Tongue (tissue), 2 donors: ENCODE results near the gene PCDH10. TPM values are rescaled to one million over a fixed set of nuclear protein-coding genes. Genes with fewer than 3 reads are reported as not detected.
"Not testable (repeated sequence)": the region's sequence is repeated elsewhere in the genome, so short reads cannot be mapped to it uniquely, and the experiment has no call there.

Source experiments
- DNase-seq: peaks from one replicate; pipeline ENCODE4 v3.0.0-alpha.2; 2015
- total RNA-seq: library from RNA; depleted of rRNA; stranded (reverse); fragments of >200 nt; gene quantifications from one replicate; pipeline ENCODE4 v1.2.3, GENCODE V29; 2014

PCDH10 gene
- total RNA-seq, 1 donor from 2014 or later: 3.6 TPM

DNA sequence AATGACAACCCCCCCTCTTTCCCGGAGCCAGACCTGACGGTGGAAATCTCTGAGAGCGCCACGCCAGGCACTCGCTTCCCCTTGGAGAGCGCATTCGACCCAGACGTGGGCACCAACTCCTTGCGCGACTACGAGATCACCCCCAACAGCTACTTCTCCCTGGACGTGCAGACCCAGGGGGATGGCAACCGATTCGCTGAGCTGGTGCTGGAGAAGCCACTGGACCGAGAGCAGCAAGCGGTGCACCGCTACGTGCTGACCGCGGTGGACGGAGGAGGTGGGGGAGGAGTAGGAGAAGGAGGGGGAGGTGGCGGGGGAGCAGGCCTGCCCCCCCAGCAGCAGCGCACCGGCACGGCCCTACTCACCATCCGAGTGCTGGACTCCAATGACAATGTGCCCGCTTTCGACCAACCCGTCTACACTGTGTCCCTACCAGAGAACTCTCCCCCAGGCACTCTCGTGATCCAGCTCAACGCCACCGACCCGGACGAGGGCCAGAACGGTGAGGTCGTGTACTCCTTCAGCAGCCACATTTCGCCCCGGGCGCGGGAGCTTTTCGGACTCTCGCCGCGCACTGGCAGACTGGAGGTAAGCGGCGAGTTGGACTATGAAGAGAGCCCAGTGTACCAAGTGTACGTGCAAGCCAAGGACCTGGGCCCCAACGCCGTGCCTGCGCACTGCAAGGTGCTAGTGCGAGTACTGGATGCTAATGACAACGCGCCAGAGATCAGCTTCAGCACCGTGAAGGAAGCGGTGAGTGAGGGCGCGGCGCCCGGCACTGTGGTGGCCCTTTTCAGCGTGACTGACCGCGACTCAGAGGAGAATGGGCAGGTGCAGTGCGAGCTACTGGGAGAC, 1.6 kb downstream of the PCDH10 start:
- peak; percentile 40 for DNase-seq

DNA sequence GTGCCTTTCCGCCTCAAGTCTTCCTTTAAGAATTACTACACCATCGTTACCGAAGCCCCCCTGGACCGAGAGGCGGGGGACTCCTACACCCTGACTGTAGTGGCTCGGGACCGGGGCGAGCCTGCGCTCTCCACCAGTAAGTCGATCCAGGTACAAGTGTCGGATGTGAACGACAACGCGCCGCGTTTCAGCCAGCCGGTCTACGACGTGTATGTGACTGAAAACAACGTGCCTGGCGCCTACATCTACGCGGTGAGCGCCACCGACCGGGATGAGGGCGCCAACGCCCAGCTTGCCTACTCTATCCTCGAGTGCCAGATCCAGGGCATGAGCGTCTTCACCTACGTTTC, 2.2 kb downstream of the PCDH10 start:
- peak; percentile 38 for DNase-seq

DNA sequence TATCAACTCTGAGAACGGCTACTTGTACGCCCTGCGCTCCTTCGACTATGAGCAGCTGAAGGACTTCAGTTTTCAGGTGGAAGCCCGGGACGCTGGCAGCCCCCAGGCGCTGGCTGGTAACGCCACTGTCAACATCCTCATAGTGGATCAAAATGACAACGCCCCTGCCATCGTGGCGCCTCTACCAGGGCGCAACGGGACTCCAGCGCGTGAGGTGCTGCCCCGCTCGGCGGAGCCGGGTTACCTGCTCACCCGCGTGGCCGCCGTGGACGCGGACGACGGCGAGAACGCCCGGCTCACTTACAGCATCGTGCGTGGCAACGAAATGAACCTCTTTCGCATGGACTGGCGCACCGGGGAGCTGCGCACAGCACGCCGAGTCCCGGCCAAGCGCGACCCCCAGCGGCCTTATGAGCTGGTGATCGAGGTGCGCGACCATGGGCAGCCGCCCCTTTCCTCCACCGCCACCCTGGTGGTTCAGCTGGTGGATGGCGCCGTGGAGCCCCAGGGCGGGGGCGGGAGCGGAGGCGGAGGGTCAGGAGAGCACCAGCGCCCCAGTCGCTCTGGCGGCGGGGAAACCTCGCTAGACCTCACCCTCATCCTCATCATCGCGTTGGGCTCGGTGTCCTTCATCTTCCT, 2.7 kb downstream of the PCDH10 start:
- peak; percentile 46 for DNase-seq

DNA sequence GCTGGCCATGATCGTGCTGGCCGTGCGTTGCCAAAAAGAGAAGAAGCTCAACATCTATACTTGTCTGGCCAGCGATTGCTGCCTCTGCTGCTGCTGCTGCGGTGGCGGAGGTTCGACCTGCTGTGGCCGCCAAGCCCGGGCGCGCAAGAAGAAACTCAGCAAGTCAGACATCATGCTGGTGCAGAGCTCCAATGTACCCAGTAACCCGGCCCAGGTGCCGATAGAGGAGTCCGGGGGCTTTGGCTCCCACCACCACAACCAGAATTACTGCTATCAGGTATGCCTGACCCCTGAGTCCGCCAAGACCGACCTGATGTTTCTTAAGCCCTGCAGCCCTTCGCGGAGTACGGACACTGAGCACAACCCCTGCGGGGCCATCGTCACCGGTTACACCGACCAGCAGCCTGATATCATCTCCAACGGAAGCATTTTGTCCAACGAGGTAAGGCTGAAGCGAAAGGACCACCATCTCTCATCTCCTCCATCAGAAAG, 3.3 kb downstream of the PCDH10 start:
- DNase-seq: peak; percentile 42

DNA sequence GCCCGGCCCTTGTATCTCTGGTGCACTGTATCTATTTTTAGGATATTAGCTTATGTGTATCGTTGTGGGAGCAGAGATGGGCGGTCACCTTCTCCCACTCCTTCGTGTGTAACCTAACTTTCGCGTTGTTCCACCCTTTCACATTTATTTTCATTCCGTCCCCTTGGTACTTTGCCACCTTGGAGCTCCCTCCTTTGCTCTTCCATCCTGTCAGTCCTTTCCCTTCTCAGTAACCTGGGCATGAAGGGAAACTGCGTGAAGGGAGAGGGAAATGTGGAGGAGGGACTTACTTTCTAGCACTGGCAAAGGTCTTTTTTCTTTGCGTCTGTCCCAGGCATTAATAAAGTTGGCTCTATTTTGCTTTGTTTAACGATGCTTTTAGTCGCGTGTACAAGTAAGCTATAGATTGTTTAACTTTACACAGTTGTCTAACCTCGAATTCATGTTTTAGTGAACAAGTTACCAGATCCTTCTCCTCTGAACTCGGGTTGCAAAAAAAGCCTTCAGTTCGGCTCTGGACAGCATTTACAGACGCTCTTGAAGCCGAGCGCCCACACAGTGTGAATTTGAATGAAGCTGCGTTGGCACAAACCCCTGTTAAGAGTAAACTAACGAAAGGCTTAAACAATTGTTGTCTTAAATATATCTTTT, 3.9 kb downstream of the PCDH10 start:
- peak; percentile 48 for DNase-seq

DNA sequence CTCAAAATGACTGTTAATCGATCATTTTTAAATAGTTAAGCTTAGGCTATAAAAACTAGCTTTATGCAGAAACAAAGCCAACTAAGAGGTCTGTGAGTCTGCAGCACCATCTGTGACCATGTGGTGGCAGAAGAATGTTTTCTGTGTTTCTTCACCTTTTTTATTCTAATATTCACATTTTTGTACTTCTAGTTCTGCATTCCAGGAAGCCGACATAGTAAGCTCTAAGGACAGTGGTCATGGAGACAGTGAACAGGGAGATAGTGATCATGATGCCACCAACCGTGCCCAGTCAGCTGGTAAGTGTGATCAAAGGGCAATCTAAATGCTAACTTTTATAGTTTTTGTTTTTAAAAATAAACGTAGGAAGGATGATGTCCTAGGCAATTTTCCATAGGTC, 5.6 kb downstream of the PCDH10 start:
- DNase-seq: peak; percentile 64

DNA sequence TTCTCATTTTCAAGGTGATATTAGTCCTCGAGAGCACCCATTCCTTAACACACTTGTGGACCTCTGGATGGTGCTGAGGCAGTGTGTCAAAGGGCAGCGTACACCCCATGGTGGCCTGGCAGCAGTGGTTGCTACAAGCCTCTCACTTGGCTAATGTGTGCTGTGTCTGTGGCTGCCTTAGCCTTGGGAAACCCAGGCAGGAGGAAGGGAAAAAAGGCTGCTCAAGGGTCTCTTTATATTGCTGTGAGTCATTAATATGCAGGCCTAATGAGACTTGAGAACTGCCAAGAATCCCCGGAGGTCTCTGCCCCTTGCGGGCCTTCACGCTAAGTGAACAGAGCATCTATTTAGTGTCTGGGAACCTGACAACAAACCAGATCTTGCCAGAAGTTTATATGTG, 7.0 kb downstream of the PCDH10 start:
- DNase-seq: peak; percentile 54

DNA sequence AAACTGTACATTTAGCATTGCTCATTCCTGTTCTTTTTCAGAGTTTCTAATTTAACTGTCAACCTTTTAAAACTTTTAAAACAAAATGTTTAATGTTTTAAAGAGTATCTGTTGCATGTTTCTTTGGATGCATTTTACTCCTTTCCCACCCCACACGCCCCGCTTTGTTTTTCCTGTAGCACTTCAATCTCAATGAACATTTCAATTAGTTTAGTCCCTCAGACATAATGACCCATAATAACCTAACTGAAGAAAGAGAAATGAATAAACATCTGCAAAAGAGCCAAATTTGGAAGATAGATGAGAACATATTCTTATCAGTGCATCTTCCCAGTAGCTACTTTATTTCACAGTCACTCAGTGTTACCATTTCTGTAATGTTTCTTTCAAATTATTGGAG, 7.5 kb downstream of the PCDH10 start:
- DNase-seq: no peak

DNA sequence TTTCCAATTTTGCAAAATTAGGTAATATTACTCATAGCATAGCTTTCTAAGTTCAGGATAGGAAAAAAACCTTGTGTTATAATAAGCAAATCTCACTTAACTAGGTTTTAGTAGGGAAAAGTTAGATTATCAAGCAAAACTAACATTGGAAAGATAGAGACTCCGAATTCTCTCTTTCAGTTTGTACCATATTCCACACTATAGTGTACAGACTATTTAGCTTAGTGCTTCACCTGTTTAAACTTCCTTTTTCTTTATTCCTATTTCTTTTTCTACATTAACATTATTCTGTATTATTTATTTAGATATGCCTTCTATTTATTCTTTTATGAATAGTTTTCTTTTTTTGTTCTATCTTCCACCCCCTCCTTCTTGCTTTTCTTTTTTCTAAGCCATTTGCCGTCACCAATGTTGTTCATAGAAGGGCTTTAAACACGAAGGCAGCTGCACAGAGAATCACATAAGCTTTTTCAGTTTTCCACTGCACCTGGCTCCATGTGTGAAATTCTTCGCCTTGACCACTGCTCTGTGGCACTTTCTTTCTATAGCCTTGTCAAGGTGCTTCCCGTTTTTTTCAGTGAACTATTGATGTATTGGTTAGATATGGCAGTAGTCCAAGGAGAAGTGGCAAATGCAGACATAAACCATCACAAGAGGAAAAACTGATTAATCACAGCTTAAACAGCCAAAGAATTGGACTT, 8.5 kb downstream of the PCDH10 start:
- peak; percentile 16 for DNase-seq

DNA sequence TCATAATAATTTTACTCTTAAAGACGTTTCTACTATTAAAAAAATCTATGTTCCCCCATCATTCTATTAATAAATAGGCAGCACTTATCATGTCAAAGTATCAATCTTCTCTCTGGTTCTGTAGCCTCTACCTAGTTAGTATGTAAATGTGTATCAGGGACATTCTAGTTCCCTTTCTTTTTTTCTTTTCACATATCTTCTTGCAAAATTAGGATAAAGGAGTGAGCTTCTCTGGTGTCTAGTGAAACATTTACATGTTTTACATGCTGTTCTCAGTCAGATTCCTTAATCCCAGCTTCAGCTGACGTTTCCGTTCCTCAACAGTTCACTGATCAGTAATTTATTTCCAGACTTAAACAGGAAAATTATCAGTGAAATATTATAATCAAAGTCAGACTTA, 11.8 kb downstream of the PCDH10 start:
- DNase-seq: no peak

DNA sequence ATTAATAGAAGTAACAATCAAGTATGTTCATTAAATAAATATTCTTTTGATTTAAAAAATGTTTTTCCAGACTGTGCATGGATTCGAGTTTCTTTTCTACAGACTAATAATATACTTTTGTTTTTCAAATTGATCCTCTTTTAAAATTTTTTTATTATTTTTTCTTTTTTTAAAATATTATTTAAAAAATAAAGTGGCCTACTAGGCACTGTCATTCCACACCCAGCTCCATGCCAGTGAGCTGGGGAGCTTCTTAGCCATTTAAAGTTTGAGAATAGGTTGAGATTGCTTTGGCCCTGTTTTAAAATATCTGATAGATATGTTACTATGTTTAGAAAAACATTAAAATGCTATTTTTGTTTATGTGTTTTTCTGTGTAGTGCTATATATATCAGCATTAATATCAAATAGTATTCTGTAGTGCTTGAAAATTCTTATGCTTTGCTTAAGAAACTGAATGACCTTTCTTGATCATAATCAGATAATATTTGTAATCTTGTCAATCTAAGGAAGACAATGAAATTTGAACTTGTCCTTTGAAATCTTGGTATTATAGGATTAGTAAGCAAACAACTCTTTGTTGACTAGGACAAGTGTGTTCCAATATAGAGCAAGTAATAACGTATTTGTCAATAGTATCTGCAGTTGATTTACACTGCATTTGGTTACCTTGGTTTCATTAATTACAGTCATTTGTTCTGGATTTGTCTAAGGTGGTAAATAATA, 12.6 kb downstream of the PCDH10 start:
- no peak for DNase-seq

DNA sequence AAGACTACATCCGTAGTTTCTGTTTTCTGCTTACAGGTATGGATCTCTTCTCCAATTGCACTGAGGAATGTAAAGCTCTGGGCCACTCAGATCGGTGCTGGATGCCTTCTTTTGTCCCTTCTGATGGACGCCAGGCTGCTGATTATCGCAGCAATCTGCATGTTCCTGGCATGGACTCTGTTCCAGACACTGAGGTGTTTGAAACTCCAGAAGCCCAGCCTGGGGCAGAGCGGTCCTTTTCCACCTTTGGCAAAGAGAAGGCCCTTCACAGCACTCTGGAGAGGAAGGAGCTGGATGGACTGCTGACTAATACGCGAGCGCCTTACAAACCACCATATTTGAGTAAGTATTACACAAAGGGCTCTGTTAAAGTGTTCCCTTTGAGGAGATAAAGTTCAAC, 13.8 kb downstream of the PCDH10 start:
- DNase-seq: no peak

DNA sequence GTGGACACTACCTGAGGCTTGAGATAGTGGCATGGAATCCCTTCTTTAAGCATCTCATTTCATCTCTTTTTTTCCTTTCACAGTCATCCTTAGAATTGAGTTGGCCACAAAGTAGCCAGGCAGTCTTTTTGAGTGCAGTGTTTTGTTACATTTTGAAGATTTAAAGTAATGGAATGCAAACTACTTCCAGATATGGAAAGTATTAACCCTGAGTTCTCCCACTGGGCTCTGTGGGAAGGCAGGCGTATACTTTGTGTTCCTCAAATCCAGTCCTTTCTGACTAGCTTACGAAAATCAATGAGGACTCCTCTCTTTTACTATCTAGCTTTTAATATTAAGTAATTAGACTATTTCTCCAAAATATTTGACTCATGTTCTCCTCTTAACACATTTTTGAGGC, 29.9 kb downstream of the PCDH10 start:
- peak; percentile 16 for DNase-seq

DNA sequence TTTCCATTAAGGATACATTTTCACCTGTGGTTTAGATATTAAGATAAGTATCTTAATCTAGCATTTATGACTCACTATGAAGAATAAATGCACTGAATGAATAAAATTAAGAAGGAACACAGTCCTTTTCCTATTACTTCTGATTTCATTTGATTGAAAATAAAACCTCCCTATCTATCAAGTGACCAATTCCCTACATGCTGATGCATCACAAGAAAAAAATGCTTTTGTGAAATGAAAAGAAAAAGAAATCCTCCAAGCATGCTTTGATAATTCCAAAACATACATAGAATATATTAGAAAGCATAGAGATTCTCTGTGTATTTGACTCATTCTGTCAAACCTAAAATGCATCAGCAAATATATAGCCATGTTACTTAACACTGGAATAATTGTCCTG, 37.1 kb downstream of the PCDH10 start:
- no peak for DNase-seq

DNA sequence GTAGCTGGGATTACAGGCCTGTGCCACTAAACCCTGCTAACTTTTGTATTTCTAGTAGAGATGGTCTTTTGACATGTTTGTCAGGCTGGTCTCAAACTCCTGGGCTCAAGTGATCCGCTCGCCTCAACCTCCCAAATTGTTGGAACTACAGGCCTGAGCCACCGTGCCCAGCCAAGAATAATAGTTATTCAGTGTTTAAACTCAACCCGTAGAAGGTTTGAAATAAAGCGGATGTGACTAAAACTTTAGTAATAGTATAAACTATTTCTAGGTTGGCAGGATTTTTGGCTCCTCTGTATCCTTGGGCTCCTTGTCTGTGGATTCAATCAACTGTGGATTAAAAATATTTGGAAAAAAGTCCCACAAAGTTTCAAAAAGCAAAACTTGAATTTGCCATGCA, 37.8 kb downstream of the PCDH10 start:
- DNase-seq: no peak

DNA sequence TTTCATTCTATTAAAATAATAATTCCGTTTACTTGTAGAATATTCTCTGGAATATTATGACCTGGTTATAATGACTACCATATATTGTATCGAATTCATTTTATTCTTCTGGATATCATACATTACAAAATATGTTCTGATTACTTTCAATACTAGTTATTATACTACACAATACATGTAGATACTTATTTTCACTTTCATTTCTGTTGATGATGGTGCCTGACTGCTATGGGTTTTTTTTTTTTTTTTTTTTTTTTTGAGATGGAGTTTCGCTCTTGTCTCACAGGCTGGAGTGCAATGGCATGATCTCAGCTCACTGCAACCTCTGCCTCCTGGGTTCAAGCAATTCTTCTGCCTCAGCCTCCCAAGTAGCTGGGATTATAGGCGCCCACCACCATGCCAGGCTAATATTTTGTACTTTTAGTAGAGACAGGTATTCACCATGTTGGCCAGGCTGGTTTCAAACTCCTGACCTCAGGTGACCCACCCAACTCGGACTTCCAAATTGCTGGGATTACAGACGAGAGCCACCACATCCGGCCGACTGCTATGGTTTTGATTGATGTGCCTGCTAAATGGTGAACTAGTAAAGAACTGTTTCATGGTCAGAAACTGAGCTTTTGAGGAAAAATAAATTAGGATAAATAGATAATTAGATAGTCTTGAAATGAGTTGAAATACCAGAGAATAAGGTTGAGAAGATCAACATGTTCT, 39.5 kb downstream of the PCDH10 start:
- no peak for DNase-seq

DNA sequence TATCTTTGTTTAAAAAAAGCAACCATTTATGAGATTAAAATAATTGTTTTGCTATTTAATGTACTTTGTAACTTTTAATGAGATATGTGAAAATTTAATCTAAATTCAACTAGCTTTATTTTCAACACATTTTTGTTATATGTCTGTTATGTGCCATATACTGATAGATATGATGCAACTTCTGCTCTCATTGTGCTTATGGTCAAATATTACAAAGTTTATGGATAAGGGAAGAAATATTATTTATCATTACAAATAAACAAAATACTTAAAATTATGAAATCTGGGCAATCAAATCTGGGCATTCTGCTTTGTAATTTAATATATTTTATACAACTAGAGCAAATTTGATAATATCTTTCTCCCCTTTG, 40.0 kb downstream of the PCDH10 start:
- no peak for DNase-seq

DNA sequence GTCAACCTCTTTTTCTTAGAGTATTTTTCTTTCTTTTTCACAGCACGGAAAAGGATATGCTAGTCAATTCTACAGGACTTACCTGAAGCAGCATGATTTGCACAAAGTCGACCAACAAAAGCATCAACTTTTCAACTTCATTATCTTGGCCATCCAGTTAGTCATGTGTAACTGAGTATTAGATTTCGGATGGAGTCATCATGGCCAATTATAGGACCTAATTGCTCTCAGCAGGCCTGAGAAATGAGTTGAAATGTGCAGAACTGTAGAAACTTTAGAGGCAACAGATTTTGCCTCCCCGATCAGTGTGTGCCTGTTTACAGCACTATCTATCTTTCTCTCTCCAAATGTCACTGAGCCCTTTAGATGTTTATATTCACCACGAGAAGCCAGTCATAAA, 41.0 kb downstream of the PCDH10 start:
- DNase-seq: no peak

DNA sequence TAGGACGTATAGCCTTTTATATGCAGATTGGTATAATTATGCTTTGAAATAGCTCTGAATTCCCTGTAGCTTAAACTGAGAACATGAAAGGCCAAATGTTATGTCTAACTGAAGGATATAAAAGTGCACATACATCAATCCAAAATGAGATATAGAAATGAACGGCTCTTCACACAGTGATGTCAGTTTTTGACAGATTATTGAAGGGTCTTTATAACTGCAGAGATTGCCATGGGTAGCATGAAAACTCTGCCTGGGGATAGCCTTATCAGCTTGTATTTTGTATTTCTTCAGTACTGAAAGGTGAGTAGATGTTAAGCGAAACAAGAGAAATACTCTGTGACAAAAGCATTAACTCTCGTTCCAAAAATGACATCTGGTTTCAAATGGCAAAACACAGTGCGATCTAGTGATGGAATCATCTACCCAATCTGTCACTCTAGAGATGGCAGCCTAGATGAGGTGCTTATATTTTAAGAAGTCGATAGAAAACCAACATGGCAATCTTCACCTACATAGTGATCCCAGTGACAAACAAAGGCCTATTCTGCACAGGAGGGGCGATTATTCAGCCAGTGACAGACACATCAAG, 59.7 kb downstream of the PCDH10 start:
- DNase-seq: no peak

DNA sequence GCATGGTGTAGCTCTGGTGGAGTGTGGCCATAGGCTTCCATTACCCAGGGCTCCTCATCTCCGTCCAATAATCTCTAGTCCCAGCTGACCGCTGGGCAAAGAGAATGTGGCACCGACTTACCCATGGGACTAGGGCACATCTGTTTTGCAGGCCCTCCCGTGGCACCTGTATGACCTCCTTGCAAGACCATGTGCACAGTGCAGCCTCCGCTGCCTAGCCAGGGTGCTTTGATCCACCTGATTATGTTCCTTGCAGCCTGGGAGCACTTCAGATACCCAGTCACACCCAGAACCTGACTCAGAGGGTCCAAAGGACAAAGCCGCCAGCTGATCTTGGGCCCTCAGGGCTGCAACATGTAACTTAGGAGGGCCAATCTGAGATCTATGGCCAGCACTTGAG, 84.8 kb downstream of the PCDH10 start:
- DNase-seq: no peak

DNA sequence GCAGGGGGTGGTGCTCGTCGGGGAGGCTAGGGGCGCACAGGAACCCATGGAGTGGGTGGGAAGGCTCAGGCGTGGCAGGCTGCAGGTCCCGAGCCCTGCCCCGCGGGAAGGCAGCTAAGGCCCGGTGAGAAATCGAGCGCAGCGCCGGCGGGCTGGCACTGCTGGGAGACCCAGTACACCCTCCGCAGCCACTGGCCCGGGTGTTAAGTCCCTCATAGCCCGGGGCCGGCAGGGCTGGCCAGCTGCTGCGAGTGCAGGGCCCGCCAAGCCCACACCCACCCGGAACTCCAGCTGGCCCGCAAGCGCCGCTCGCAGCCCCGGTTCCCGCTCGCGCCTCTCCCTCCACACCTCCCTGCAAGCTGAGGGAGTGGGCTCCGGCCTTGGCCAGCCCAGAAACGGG, 91.4 kb downstream of the PCDH10 start:
- not testable (repeated sequence) for DNase-seq
